HUES6 (cell line): Measurements from ENCODE around the gene CD160.
"Not testable (repeated sequence)": the region's sequence is repeated elsewhere in the genome, so short reads cannot be mapped to it uniquely, and the experiment has no call there.

Experiments used
- H3K27ac ChIP-seq: 2 replicates; pipeline ENCODE4 v1.7.0; 2013; ENCODE audit warnings: low read depth, mild to moderate bottlenecking, low read length, inconsistent platforms
- H3K27me3 ChIP-seq: 2 replicates; pipeline ENCODE4 v1.6.1; 2013; ENCODE audit warnings: low read length; ENCODE audit not compliant: control insufficient read depth, insufficient read depth
- H3K36me3 ChIP-seq: 2 replicates; pipeline ENCODE4 v1.6.1; 2013; ENCODE audit warnings: low read length; ENCODE audit not compliant: control insufficient read depth, insufficient read depth
- H3K4me1 ChIP-seq: 2 replicates; pipeline ENCODE4 v1.6.1; 2013; ENCODE audit warnings: low read length; ENCODE audit not compliant: control insufficient read depth, insufficient read depth
- H3K4me3 ChIP-seq: 2 replicates; pipeline ENCODE4 v1.5.1; 2013; ENCODE audit warnings: low read depth, low read length
- H3K9ac ChIP-seq: one replicate; pipeline ENCODE4 v1.6.1; 2013; ENCODE audit warnings: mild to moderate bottlenecking, low read length
- H3K9me3 ChIP-seq: 2 replicates; pipeline ENCODE4 v1.6.1; 2013; ENCODE audit warnings: low read depth, low read length; ENCODE audit not compliant: control insufficient read depth, insufficient read depth

CD160 gene

GRCh38 chr1:145711213-145711651 lies 8.1 kb upstream of the CD160 start:
- Histone ChIP-seq H3K4me3 (no peak overlapping the region), H3K4me1 (peaks cover 7% of the 10 kb centered on the region; the same call in 1 of the 2 replicates), H3K27ac (no peak overlapping the region), H3K9me3 (no peaks in the 10 kb centered on the region), H3K36me3 (no peaks in the 10 kb centered on the region), H3K9ac (no peak overlapping the region), H3K27me3 (no peaks in the 10 kb centered on the region)

GRCh38 chr1:145714524-145715111 lies 4.7 kb upstream of the CD160 start:
- Histone ChIP-seq H3K9me3 (no peaks in the 10 kb centered on the region), H3K27ac (no peak overlapping the region), H3K4me3 (no peak overlapping the region), H3K27me3 (peaks cover 4% of the 10 kb centered on the region; the same call in 1 of the 2 replicates), H3K36me3 (no peaks in the 10 kb centered on the region), H3K9ac (no peak overlapping the region), H3K4me1 (peaks cover 8% of the 10 kb centered on the region; the same call in 1 of the 2 replicates)

- Histone ChIP-seq H3K4me1 (peaks cover 14% of the 10 kb centered on the region; the same call in 1 of the 2 replicates), H3K27me3 (peaks cover 20% of the 10 kb centered on the region), H3K36me3 (no peaks in the 10 kb centered on the region), H3K9me3 (no peaks in the 10 kb centered on the region), H3K4me3 (no peak overlapping the region), H3K27ac (no peak overlapping the region), H3K9ac (no peak overlapping the region)
Observed at GRCh38 chr1:145716641-145717345, 2.5 kb upstream of the CD160 start.

- H3K4me1 ChIP-seq, result peaks cover 14% of the 10 kb centered on the region; the same call in 1 of the 2 replicates
- peaks cover 20% of the 10 kb centered on the region for H3K27me3 ChIP-seq
- H3K27ac ChIP-seq, result no peak overlapping the region
- no peaks in the 10 kb centered on the region for H3K9me3 ChIP-seq
- no peak overlapping the region for H3K4me3 ChIP-seq
- no peaks in the 10 kb centered on the region for H3K36me3 ChIP-seq
- no peak overlapping the region for H3K9ac ChIP-seq
Observed at GRCh38 chr1:145717833-145718232, 1.5 kb upstream of the CD160 start.

GRCh38 chr1:145718465-145718864 lies 834 bp upstream of the CD160 start:
- H3K9me3 ChIP-seq, H3K27ac ChIP-seq, H3K36me3 ChIP-seq, H3K9ac ChIP-seq, H3K4me3 ChIP-seq: not testable (repeated sequence)
- Histone ChIP-seq H3K27me3 (peaks cover 20% of the 10 kb centered on the region), H3K4me1 (peaks cover 14% of the 10 kb centered on the region; the same call in 1 of the 2 replicates)

GRCh38 chr1:145720556-145720877 lies 1.2 kb downstream of the CD160 start:
- H3K9me3 ChIP-seq, result no peaks in the 10 kb centered on the region

GRCh38 chr1:145720878-145721671 lies 1.8 kb downstream of the CD160 start:
- Histone ChIP-seq H3K9ac (no peak overlapping the region), H3K36me3 (no peaks in the 10 kb centered on the region), H3K4me3 (peak overlapping the region; percentile 55), H3K27me3 (peaks cover 20% of the 10 kb centered on the region), H3K27ac (no peak overlapping the region), H3K9me3 (no peaks in the 10 kb centered on the region), H3K4me1 (peaks cover 14% of the 10 kb centered on the region; the same call in 1 of the 2 replicates)

More at GRCh38 chr1:145720556-145720877, 1.2 kb downstream of the CD160 start:
- H3K4me1 ChIP-seq, result peaks cover 14% of the 10 kb centered on the region; the same call in 1 of the 2 replicates
- peak overlapping the region; percentile 55 for H3K4me3 ChIP-seq
- no peak overlapping the region for H3K27ac ChIP-seq
- no peak overlapping the region for H3K9ac ChIP-seq
- H3K36me3 ChIP-seq, result no peaks in the 10 kb centered on the region
- peaks cover 20% of the 10 kb centered on the region for H3K27me3 ChIP-seq

GRCh38 chr1:145726193-145726592 lies 6.9 kb downstream of the CD160 start:
- not testable (repeated sequence) for H3K9me3 ChIP-seq, H3K27ac ChIP-seq, H3K4me3 ChIP-seq, H3K9ac ChIP-seq, H3K36me3 ChIP-seq, H3K27me3 ChIP-seq, H3K4me1 ChIP-seq

GRCh38 chr1:145729196-145729595 lies 9.9 kb downstream of the CD160 start:
- H3K9ac ChIP-seq, result no peak overlapping the region
- H3K4me1 ChIP-seq, result no peaks in the 10 kb centered on the region
- no peaks in the 10 kb centered on the region for H3K9me3 ChIP-seq
- H3K36me3 ChIP-seq, result no peaks in the 10 kb centered on the region
- no peak overlapping the region for H3K27ac ChIP-seq
- no peaks in the 10 kb centered on the region for H3K27me3 ChIP-seq
- no peak overlapping the region for H3K4me3 ChIP-seq

GRCh38 chr1:145729666-145730436 lies 10.6 kb downstream of the CD160 start:
- no peak overlapping the region for H3K9ac ChIP-seq
- H3K27ac ChIP-seq, result no peak overlapping the region
- no peaks in the 10 kb centered on the region for H3K4me1 ChIP-seq
- no peaks in the 10 kb centered on the region for H3K27me3 ChIP-seq
- no peaks in the 10 kb centered on the region for H3K9me3 ChIP-seq
- H3K4me3 ChIP-seq, result no peak overlapping the region
- no peaks in the 10 kb centered on the region for H3K36me3 ChIP-seq
